ENCODE measurements around the gene AFF3. TPM values are rescaled to one million over a fixed set of nuclear protein-coding genes. Genes with fewer than 3 reads are reported as not detected.

Gene AFF3
- total and polyA plus RNA-seq, 10 of the 15 experiments (the other 5 are each of a cell fraction or from before 2014, with no cell fraction given), result 0.26 to 5.5 (median 3.0) TPM

- DNase-seq (ENCODE audit: low read depth, low spot score), result no peak
- H3K4me2 ChIP-seq (ENCODE audit: control insufficient read depth, insufficient read depth), result no peak overlapping the region
- 18% methylated on average over 1 of the region's 1 CpG for WGBS (ENCODE audit: insufficient coverage, insufficient replicate concordance, low lambda C conversion rate, missing lambda C conversion rate)
- H3K4me3 ChIP-seq, result no peak overlapping the region
- no peaks in the 10 kb centered on the region for H3K4me1 ChIP-seq (ENCODE audit: control insufficient read depth, insufficient read depth, low read length)
- H3K9ac ChIP-seq (ENCODE audit: control insufficient read depth, insufficient read depth, low read length), result no peak overlapping the region
- H3K9me3 ChIP-seq (replicated peaks; ENCODE audit: control insufficient read depth, insufficient read depth, low read length), result no peaks in the 10 kb centered on the region
- intact Hi-C loops (cut with micrococcal nuclease; ENCODE audit: unreplicated experiment), result no loop called here
- no TSS peak for BruUV-seq (replicated peaks)
- SMC1A ChIA-PET (ENCODE audit: uncharacterized antibody, unreplicated experiment), result no interaction called here
- no peaks in the 10 kb centered on the region for H4K20me1 ChIP-seq (ENCODE audit: control insufficient read depth, insufficient read depth)
- H3K79me2 ChIP-seq (ENCODE audit: control insufficient read depth, insufficient read depth, low read length), result no peaks in the 10 kb centered on the region
- RAD21 ChIA-PET (ENCODE audit: unreplicated experiment), result no interaction called here
- ATAC-seq, result no peak
- no peak for TF ChIP-seq JUND (IDR thresholded peaks at IDR 0.05; ENCODE audit: low read depth, low read length)
- no peak for TF ChIP-seq PRDM15 (CRISPR knock-in tag; IDR thresholded peaks at IDR 0.05)
- TF ChIP-seq TARDBP (IDR thresholded peaks at IDR 0.05; ENCODE audit: borderline replicate concordance), result no peak
- TF ChIP-seq CHD4 (IDR thresholded peaks at IDR 0.05), result no peak
- no peak for TF ChIP-seq ZBTB11 (CRISPR knock-in tag; IDR thresholded peaks at IDR 0.05)
- TF ChIP-seq PAX5 (IDR thresholded peaks at IDR 0.05; ENCODE audit: borderline replicate concordance, low read depth, low read length), result no peak
- no peak for TF ChIP-seq CBX3 (IDR thresholded peaks at IDR 0.05; ENCODE audit: borderline replicate concordance, low read depth)
- TF ChIP-seq RFX5 (IDR thresholded peaks at IDR 0.05; ENCODE audit: low read depth, low read length), result no peak
- no peak for TF ChIP-seq FOXM1 (IDR thresholded peaks at IDR 0.05; ENCODE audit: low read depth, low read length)
- no peak for TF ChIP-seq ZNF687 (IDR thresholded peaks at IDR 0.05)
- CTCF ChIA-PET, result no interaction called here
- no peak for FAIRE-seq
- H3K27me3 ChIP-seq (replicated peaks in 1 of 2; ENCODE audit: control insufficient read depth in 2 of 2, insufficient read depth in 2 of 2, low read length in 1 of 2), result peaks cover 0 to 2% of the 10 kb centered on the region in 2 experiments; a peak in 2 of 4 replicates
- H3K36me3 ChIP-seq (ENCODE audit: control insufficient read depth in 2 of 2, insufficient read depth in 2 of 2, low read length in 1 of 2), result no peaks in the 10 kb centered on the region
- H2AFZ ChIP-seq (ENCODE audit: control insufficient read depth, low read depth, low read length), result no peak overlapping the region
- H3K27ac ChIP-seq (ENCODE audit: control insufficient read depth, insufficient read depth), result no peak overlapping the region
- POLR2A ChIA-PET, result no interaction called here
- in situ Hi-C loops (cut with MboI), result no loop called here
Measured at GRCh38 chr2:99832926-99833325, 309.5 kb downstream of the AFF3 start.

Data from GM12878 (cell line).